ENCODE data around the gene CELF4. TPM values are rescaled to one million over a fixed set of nuclear protein-coding genes. Genes with fewer than 3 reads are reported as not detected.

Gene CELF4
- total and polyA plus RNA-seq, 2 donors (not counting 3 experiments of a cell fraction or from before 2014, with no cell fraction given), result not detected

DNA sequence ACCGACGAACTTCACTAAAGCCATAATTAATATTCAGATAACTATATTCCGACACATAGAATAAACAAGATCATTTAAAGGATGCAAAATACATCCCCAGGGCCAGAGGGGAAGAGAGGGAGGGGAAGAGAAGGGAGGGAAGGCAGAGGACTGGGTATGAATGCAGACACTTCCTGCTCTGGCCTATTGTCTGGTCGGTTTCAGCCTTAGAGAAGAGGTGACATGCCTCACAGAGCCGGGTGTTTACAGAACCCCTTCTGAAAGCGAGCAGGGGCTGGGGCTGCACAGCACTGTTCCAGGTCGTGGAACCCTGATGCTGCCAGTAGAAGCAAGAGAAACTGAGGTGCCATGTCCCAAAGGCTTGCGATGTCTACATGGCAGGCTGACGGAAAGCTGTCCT, 31.0 kb downstream of the CELF4 start:
- Histone ChIP-seq H3K9ac (replicated peaks; ENCODE audit: extremely low read depth, insufficient read depth, low read length) (no peak overlapping the region), H4K20me1 (replicated peaks; ENCODE audit: control insufficient read depth, extremely low read depth, insufficient read depth, low read length) (no peaks in the 10 kb centered on the region), H3K4me3 (replicated peaks in 1 of 3; ENCODE audit: insufficient read depth in 1 of 3, low read depth in 1 of 3, low read length in 3 of 3) (no peak overlapping the region), H3K27ac (ENCODE audit: insufficient read depth, low read depth, low read length) (no peak overlapping the region), H3K4me2 (ENCODE audit: insufficient read depth, low read length) (no peak overlapping the region), H3K9me1 (replicated peaks; ENCODE audit: control insufficient read depth, extremely low read depth, insufficient read depth, low read length) (no peaks in the 10 kb centered on the region), H3K27me3 (ENCODE audit: control insufficient read depth in 2 of 2, insufficient read depth in 2 of 2, low read length in 2 of 2) (peaks cover 7 to 8% of the 10 kb centered on the region in 2 experiments), H3K4me1 (ENCODE audit: control insufficient read depth, extremely low read depth, insufficient read depth, low read length) (no peaks in the 10 kb centered on the region), H3K79me2 (ENCODE audit: control insufficient read depth, insufficient read depth, low read length) (no peaks in the 10 kb centered on the region), H2AFZ (ENCODE audit: low read depth, low read length) (no peak overlapping the region), H3K36me3 (ENCODE audit: control insufficient read depth in 2 of 2, extremely low read depth in 1 of 2, insufficient read depth in 2 of 2, low read length in 2 of 2) (no peaks in the 10 kb centered on the region), H3K9me3 (replicated peaks; ENCODE audit: control insufficient read depth, insufficient read depth, low read length) (no peaks in the 10 kb centered on the region)
- no peak for DNase-seq (ENCODE audit: low read depth, low spot score)
- no peak for FAIRE-seq
- intact Hi-C loops (cut with micrococcal nuclease) (no loop called here), dilution Hi-C loops (cut with MboI; ENCODE audit: extremely low pct_ligation_motif_present, low sequenced_read_pairs) (no loop called here)
- TF ChIP-seq, protein P1, sequence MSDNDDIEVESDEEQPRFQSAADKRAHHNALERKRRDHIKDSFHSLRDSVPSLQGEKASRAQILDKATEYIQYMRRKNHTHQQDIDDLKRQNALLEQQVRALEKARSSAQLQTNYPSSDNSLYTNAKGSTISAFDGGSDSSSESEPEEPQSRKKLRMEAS (IDR thresholded peaks at IDR 0.05; ENCODE audit: insufficient read depth, insufficient read length), result no peak
- TF ChIP-seq JUN (IDR thresholded peaks at IDR 0.05; ENCODE audit: borderline replicate concordance, insufficient read depth, insufficient read length, low read depth) (no peak), GATA2 (IDR thresholded peaks at IDR 0.05; ENCODE audit: insufficient read depth, insufficient read length, low read depth, low read length) (no peak), POLR2AphosphoS5 (IDR thresholded peaks at IDR 0.05; ENCODE audit: insufficient read depth, low read depth, low read length) (no peak), EZH2 (IDR thresholded peaks at IDR 0.05; ENCODE audit: borderline replicate concordance, low read depth, low read length, severe bottlenecking) (no peak), POLR2A (IDR thresholded peaks at IDR 0.05; ENCODE audit: low read depth, low read length) (no peak), MYC (IDR thresholded peaks at IDR 0.05; ENCODE audit: low read depth, low read length) (no peak), FOS (IDR thresholded peaks at IDR 0.05; ENCODE audit: borderline replicate concordance, insufficient read depth, low read length) (no peak)
- TF ChIP-seq, protein P2, sequence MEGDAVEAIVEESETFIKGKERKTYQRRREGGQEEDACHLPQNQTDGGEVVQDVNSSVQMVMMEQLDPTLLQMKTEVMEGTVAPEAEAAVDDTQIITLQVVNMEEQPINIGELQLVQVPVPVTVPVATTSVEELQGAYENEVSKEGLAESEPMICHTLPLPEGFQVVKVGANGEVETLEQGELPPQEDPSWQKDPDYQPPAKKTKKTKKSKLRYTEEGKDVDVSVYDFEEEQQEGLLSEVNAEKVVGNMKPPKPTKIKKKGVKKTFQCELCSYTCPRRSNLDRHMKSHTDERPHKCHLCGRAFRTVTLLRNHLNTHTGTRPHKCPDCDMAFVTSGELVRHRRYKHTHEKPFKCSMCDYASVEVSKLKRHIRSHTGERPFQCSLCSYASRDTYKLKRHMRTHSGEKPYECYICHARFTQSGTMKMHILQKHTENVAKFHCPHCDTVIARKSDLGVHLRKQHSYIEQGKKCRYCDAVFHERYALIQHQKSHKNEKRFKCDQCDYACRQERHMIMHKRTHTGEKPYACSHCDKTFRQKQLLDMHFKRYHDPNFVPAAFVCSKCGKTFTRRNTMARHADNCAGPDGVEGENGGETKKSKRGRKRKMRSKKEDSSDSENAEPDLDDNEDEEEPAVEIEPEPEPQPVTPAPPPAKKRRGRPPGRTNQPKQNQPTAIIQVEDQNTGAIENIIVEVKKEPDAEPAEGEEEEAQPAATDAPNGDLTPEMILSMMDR (IDR thresholded peaks at IDR 0.05; ENCODE audit: extremely low read depth in 1 of 2, insufficient read depth in 1 of 2, low read depth in 1 of 2, low read length in 2 of 2), result no peak
- CTCF ChIA-PET, result interaction anchor here (0.5 to 2.3 kb wide), 2 partner anchors 149 to 1027 kb away, joined by 3 to 9 read pairs; no protein-coding TSS in a partner anchor
- BruUV-seq (replicated peaks), result no TSS peak
- POLR2A ChIA-PET, result no interaction called here
